ENCODE results near the gene KMT2A.
"Not testable (repeated sequence)": the region's sequence is repeated elsewhere in the genome, so short reads cannot be mapped to it uniquely, and the experiment has no call there.

KMT2A gene

GRCh38 chr11:118448294-118448693 is 12.0 kb downstream of the KMT2A start:
- peaks cover 57% of the 10 kb centered on the region for H3K36me3 ChIP-seq (ENCODE audit: control insufficient read depth, insufficient read depth, low read length)
- no peaks in the 10 kb centered on the region for H3K4me1 ChIP-seq (ENCODE audit: control insufficient read depth, insufficient read depth, low read length, poor library complexity, severe bottlenecking)
- no peak overlapping the region for H3K4me3 ChIP-seq (ENCODE audit: extremely low read depth, insufficient read depth, low read length, poor library complexity, severe bottlenecking)
- H3K9me3 ChIP-seq (ENCODE audit: control insufficient read depth, low read length): no peaks in the 10 kb centered on the region
- H3K27ac ChIP-seq (ENCODE audit: low read depth, low read length, severe bottlenecking): no peak overlapping the region

GRCh38 chr11:118449316-118449918 is 13.1 kb downstream of the KMT2A start:
- WGBS, 2 experiments (ENCODE audit: insufficient coverage in 2 of 2): 100% methylated on average over 2 of the region's 4 CpGs
- Histone ChIP-seq H3K36me3 (ENCODE audit: control insufficient read depth, insufficient read depth, low read length) (peaks cover 61% of the 10 kb centered on the region), H3K9me3 (ENCODE audit: control insufficient read depth, low read length) (no peaks in the 10 kb centered on the region), H3K4me3 (ENCODE audit: extremely low read depth, insufficient read depth, low read length, poor library complexity, severe bottlenecking) (no peak overlapping the region), H3K27ac (ENCODE audit: low read depth, low read length, severe bottlenecking) (no peak overlapping the region), H3K4me1 (ENCODE audit: control insufficient read depth, insufficient read depth, low read length, poor library complexity, severe bottlenecking) (no peaks in the 10 kb centered on the region)

- H3K9me3 ChIP-seq (ENCODE audit: control insufficient read depth, low read length): no peaks in the 10 kb centered on the region
- 80% methylated on average over 1 of the region's 1 CpG; no CpG with 5 or more reads in 1 of the 2 experiments for WGBS, 2 experiments (ENCODE audit: insufficient coverage in 2 of 2)
- H3K36me3 ChIP-seq (ENCODE audit: control insufficient read depth, insufficient read depth, low read length): peaks cover 57% of the 10 kb centered on the region
- no peaks in the 10 kb centered on the region for H3K4me1 ChIP-seq (ENCODE audit: control insufficient read depth, insufficient read depth, low read length, poor library complexity, severe bottlenecking)
- no peak overlapping the region for H3K27ac ChIP-seq (ENCODE audit: low read depth, low read length, severe bottlenecking)
- H3K4me3 ChIP-seq (ENCODE audit: extremely low read depth, insufficient read depth, low read length, poor library complexity, severe bottlenecking): no peak overlapping the region
Measured at GRCh38 chr11:118450451-118450850, 14.2 kb downstream of the KMT2A start.

GRCh38 chr11:118462178-118462577 is 25.9 kb downstream of the KMT2A start:
- 100% methylated on average over 1 of the region's 2 CpGs; no CpG with 5 or more reads in 1 of the 2 experiments for WGBS, 2 experiments (ENCODE audit: insufficient coverage in 2 of 2)
- no peaks in the 10 kb centered on the region for H3K4me1 ChIP-seq (ENCODE audit: control insufficient read depth, insufficient read depth, low read length, poor library complexity, severe bottlenecking)
- peaks cover 42% of the 10 kb centered on the region for H3K36me3 ChIP-seq (ENCODE audit: control insufficient read depth, insufficient read depth, low read length)
- H3K9me3 ChIP-seq (ENCODE audit: control insufficient read depth, low read length): no peaks in the 10 kb centered on the region
- no peak overlapping the region for H3K27ac ChIP-seq (ENCODE audit: low read depth, low read length, severe bottlenecking)
- H3K4me3 ChIP-seq (ENCODE audit: extremely low read depth, insufficient read depth, low read length, poor library complexity, severe bottlenecking): no peak overlapping the region

- not testable (repeated sequence) for H3K9me3 ChIP-seq (ENCODE audit: control insufficient read depth, low read length); H3K4me3 ChIP-seq (ENCODE audit: extremely low read depth, insufficient read depth, low read length, poor library complexity, severe bottlenecking); H3K4me1 ChIP-seq (ENCODE audit: control insufficient read depth, insufficient read depth, low read length, poor library complexity, severe bottlenecking); H3K27ac ChIP-seq (ENCODE audit: low read depth, low read length, severe bottlenecking)
- peaks cover 50% of the 10 kb centered on the region for H3K36me3 ChIP-seq (ENCODE audit: control insufficient read depth, insufficient read depth, low read length)
- no CpG with 5 or more reads among the region's 2 CpGs for WGBS, 2 experiments (ENCODE audit: insufficient coverage in 2 of 2)
Measured at GRCh38 chr11:118468968-118469367, 32.7 kb downstream of the KMT2A start.

- Histone ChIP-seq H3K4me3 (ENCODE audit: extremely low read depth, insufficient read depth, low read length, poor library complexity, severe bottlenecking) (no peak overlapping the region), H3K4me1 (ENCODE audit: control insufficient read depth, insufficient read depth, low read length, poor library complexity, severe bottlenecking) (no peaks in the 10 kb centered on the region), H3K36me3 (ENCODE audit: control insufficient read depth, insufficient read depth, low read length) (peaks cover 64% of the 10 kb centered on the region), H3K27ac (ENCODE audit: low read depth, low read length, severe bottlenecking) (no peak overlapping the region), H3K9me3 (ENCODE audit: control insufficient read depth, low read length) (no peaks in the 10 kb centered on the region)
- 100% methylated on average over 1 of the region's 2 CpGs for WGBS, 2 experiments (ENCODE audit: insufficient coverage in 2 of 2)
Measured at GRCh38 chr11:118471030-118471429, 34.7 kb downstream of the KMT2A start.

- Histone ChIP-seq H3K4me3 (ENCODE audit: extremely low read depth, insufficient read depth, low read length, poor library complexity, severe bottlenecking) (no peak overlapping the region), H3K36me3 (ENCODE audit: control insufficient read depth, insufficient read depth, low read length) (peaks cover 85% of the 10 kb centered on the region), H3K4me1 (ENCODE audit: control insufficient read depth, insufficient read depth, low read length, poor library complexity, severe bottlenecking) (no peaks in the 10 kb centered on the region), H3K27ac (ENCODE audit: low read depth, low read length, severe bottlenecking) (no peak overlapping the region), H3K9me3 (ENCODE audit: control insufficient read depth, low read length) (no peaks in the 10 kb centered on the region)
- WGBS, 2 experiments (ENCODE audit: insufficient coverage in 2 of 2): 94 to 99% methylated on average over 5 to 6 of the region's 6 CpGs
Measured at GRCh38 chr11:118473537-118473936, 37.2 kb downstream of the KMT2A start.

- Histone ChIP-seq H3K4me1 (ENCODE audit: control insufficient read depth, insufficient read depth, low read length, poor library complexity, severe bottlenecking) (no peaks in the 10 kb centered on the region), H3K9me3 (ENCODE audit: control insufficient read depth, low read length) (no peaks in the 10 kb centered on the region), H3K4me3 (ENCODE audit: extremely low read depth, insufficient read depth, low read length, poor library complexity, severe bottlenecking) (no peak overlapping the region), H3K36me3 (ENCODE audit: control insufficient read depth, insufficient read depth, low read length) (peaks cover 96% of the 10 kb centered on the region), H3K27ac (ENCODE audit: low read depth, low read length, severe bottlenecking) (no peak overlapping the region)
- 93 to 98% methylated on average over 6 of the region's 7 CpGs for WGBS, 2 experiments (ENCODE audit: insufficient coverage in 2 of 2)
Measured at GRCh38 chr11:118476676-118477075, 40.4 kb downstream of the KMT2A start.

- H3K36me3 ChIP-seq (ENCODE audit: control insufficient read depth, insufficient read depth, low read length): peaks cover 86% of the 10 kb centered on the region
- WGBS, 2 experiments (ENCODE audit: insufficient coverage in 2 of 2): no CpG with 5 or more reads among the region's 1 CpG
- not testable (repeated sequence) for H3K27ac ChIP-seq (ENCODE audit: low read depth, low read length, severe bottlenecking); H3K4me1 ChIP-seq (ENCODE audit: control insufficient read depth, insufficient read depth, low read length, poor library complexity, severe bottlenecking); H3K9me3 ChIP-seq (ENCODE audit: control insufficient read depth, low read length); H3K4me3 ChIP-seq (ENCODE audit: extremely low read depth, insufficient read depth, low read length, poor library complexity, severe bottlenecking)
Measured at GRCh38 chr11:118481238-118481637, 44.9 kb downstream of the KMT2A start.

- Histone ChIP-seq H3K4me3 (ENCODE audit: extremely low read depth, insufficient read depth, low read length, poor library complexity, severe bottlenecking) (no peak overlapping the region), H3K9me3 (ENCODE audit: control insufficient read depth, low read length) (no peaks in the 10 kb centered on the region), H3K36me3 (ENCODE audit: control insufficient read depth, insufficient read depth, low read length) (peaks cover 77% of the 10 kb centered on the region), H3K27ac (ENCODE audit: low read depth, low read length, severe bottlenecking) (no peak overlapping the region), H3K4me1 (ENCODE audit: control insufficient read depth, insufficient read depth, low read length, poor library complexity, severe bottlenecking) (no peaks in the 10 kb centered on the region)
- no CpG with 5 or more reads among the region's 3 CpGs for WGBS, 2 experiments (ENCODE audit: insufficient coverage in 2 of 2)
Measured at GRCh38 chr11:118484405-118484804, 48.1 kb downstream of the KMT2A start.

GRCh38 chr11:118485273-118485672 is 49.0 kb downstream of the KMT2A start:
- H3K36me3 ChIP-seq (ENCODE audit: control insufficient read depth, insufficient read depth, low read length): peaks cover 77% of the 10 kb centered on the region
- H3K27ac ChIP-seq (ENCODE audit: low read depth, low read length, severe bottlenecking): no peak overlapping the region
- no peaks in the 10 kb centered on the region for H3K9me3 ChIP-seq (ENCODE audit: control insufficient read depth, low read length)

More at GRCh38 chr11:118485273-118485672, 49.0 kb downstream of the KMT2A start:
- Histone ChIP-seq H3K4me3 (ENCODE audit: extremely low read depth, insufficient read depth, low read length, poor library complexity, severe bottlenecking) (no peak overlapping the region), H3K4me1 (ENCODE audit: control insufficient read depth, insufficient read depth, low read length, poor library complexity, severe bottlenecking) (no peaks in the 10 kb centered on the region)
